ENCODE results near the gene KIRREL3.

Gene KIRREL3

GRCh38 chr11:126510621-126511370 is 489.8 kb downstream of the KIRREL3 start:
- TF ChIP-seq CTCF (IDR thresholded peaks at IDR 0.05; ENCODE audit: low read depth, low read length) (no peak), EZH2phosphoT487 (IDR thresholded peaks at IDR 0.05; ENCODE audit: low read depth) (no peak)
- Histone ChIP-seq H3K27me3 (ENCODE audit: low read depth, low read length) (peaks cover 26% of the 10 kb centered on the region), H3K4me2 (ENCODE audit: low read length) (no peak overlapping the region)

GRCh38 chr11:126507646-126508045 is 492.9 kb downstream of the KIRREL3 start:
- Histone ChIP-seq H3K36me3 (replicated peaks; ENCODE audit: low read depth, low read length) (no peaks in the 10 kb centered on the region), H3K9ac (ENCODE audit: low read length) (no peak overlapping the region), H3K27me3 (ENCODE audit: low read depth, low read length) (peaks cover 23% of the 10 kb centered on the region; the same call in 1 of the 2 replicates), H3K4me3 (ENCODE audit: low read length) (no peak overlapping the region), H3K4me1 (ENCODE audit: low read length) (no peaks in the 10 kb centered on the region), H3K79me2 (ENCODE audit: low read length) (no peaks in the 10 kb centered on the region), H2AFZ (ENCODE audit: low read depth, low read length) (no peak overlapping the region), H3K27ac (ENCODE audit: low read length) (no peak overlapping the region), H3K9me3 (ENCODE audit: insufficient read depth, low read length) (no peaks in the 10 kb centered on the region), H4K20me1 (ENCODE audit: insufficient read depth, low read length) (no peaks in the 10 kb centered on the region), H3K4me2 (ENCODE audit: low read length) (no peak overlapping the region)
- TF ChIP-seq CTCF (IDR thresholded peaks at IDR 0.05; ENCODE audit: low read depth, low read length): no peak
- TF ChIP-seq EZH2phosphoT487 (IDR thresholded peaks at IDR 0.05; ENCODE audit: low read depth): no peak

More at GRCh38 chr11:126510621-126511370, 489.8 kb downstream of the KIRREL3 start:
- Histone ChIP-seq H4K20me1 (ENCODE audit: insufficient read depth, low read length) (no peaks in the 10 kb centered on the region), H3K9ac (ENCODE audit: low read length) (no peak overlapping the region), H3K79me2 (ENCODE audit: low read length) (no peaks in the 10 kb centered on the region), H3K9me3 (ENCODE audit: insufficient read depth, low read length) (no peaks in the 10 kb centered on the region), H3K36me3 (replicated peaks; ENCODE audit: low read depth, low read length) (no peaks in the 10 kb centered on the region), H3K4me3 (ENCODE audit: low read length) (no peak overlapping the region), H2AFZ (ENCODE audit: low read depth, low read length) (no peak overlapping the region), H3K4me1 (ENCODE audit: low read length) (no peaks in the 10 kb centered on the region), H3K27ac (ENCODE audit: low read length) (no peak overlapping the region)

DNA sequence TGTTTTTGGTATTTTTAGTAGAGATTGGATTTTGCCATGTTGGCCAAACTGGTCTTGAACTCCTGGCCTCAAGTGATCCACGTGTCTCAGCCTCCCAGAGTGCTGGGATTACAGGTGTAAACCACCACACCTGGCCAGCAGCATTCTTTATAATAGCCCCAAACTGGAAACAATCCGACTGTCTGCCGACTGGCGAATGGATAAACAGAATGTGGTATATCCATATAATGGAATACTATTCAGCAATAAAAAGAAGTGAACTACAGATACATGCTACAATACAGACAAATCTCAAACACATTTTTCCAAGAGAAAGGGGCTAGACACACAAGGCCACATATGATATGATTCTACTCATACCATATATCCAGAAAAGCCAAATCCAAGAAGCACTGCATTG is 493.8 kb downstream of the KIRREL3 start:
- Histone ChIP-seq H3K4me2 (ENCODE audit: low read length) (no peak overlapping the region), H3K27me3 (ENCODE audit: low read depth, low read length) (peaks cover 27% of the 10 kb centered on the region), H2AFZ (ENCODE audit: low read depth, low read length) (no peak overlapping the region), H3K4me1 (ENCODE audit: low read length) (no peaks in the 10 kb centered on the region), H4K20me1 (ENCODE audit: insufficient read depth, low read length) (no peaks in the 10 kb centered on the region), H3K9ac (ENCODE audit: low read length) (no peak overlapping the region), H3K9me3 (ENCODE audit: insufficient read depth, low read length) (no peaks in the 10 kb centered on the region), H3K4me3 (ENCODE audit: low read length) (no peak overlapping the region), H3K79me2 (ENCODE audit: low read length) (no peaks in the 10 kb centered on the region), H3K36me3 (replicated peaks; ENCODE audit: low read depth, low read length) (no peaks in the 10 kb centered on the region), H3K27ac (ENCODE audit: low read length) (no peak overlapping the region)
- no peak for TF ChIP-seq EZH2phosphoT487 (IDR thresholded peaks at IDR 0.05; ENCODE audit: low read depth)
- no peak for TF ChIP-seq CTCF (IDR thresholded peaks at IDR 0.05; ENCODE audit: low read depth, low read length)

GRCh38 chr11:126502982-126503381 is 497.6 kb downstream of the KIRREL3 start:
- peaks cover 44% of the 10 kb centered on the region for H3K27me3 ChIP-seq (ENCODE audit: low read depth, low read length)

More at GRCh38 chr11:126502982-126503381, 497.6 kb downstream of the KIRREL3 start:
- Histone ChIP-seq H2AFZ (ENCODE audit: low read depth, low read length) (no peak overlapping the region), H3K79me2 (ENCODE audit: low read length) (no peaks in the 10 kb centered on the region), H3K36me3 (replicated peaks; ENCODE audit: low read depth, low read length) (no peaks in the 10 kb centered on the region), H3K9me3 (ENCODE audit: insufficient read depth, low read length) (no peaks in the 10 kb centered on the region), H3K4me1 (ENCODE audit: low read length) (no peaks in the 10 kb centered on the region), H3K9ac (ENCODE audit: low read length) (no peak overlapping the region), H3K4me3 (ENCODE audit: low read length) (no peak overlapping the region), H4K20me1 (ENCODE audit: insufficient read depth, low read length) (no peaks in the 10 kb centered on the region), H3K27ac (ENCODE audit: low read length) (no peak overlapping the region), H3K4me2 (ENCODE audit: low read length) (no peak overlapping the region)
- TF ChIP-seq CTCF (IDR thresholded peaks at IDR 0.05; ENCODE audit: low read depth, low read length) (no peak), EZH2phosphoT487 (IDR thresholded peaks at IDR 0.05; ENCODE audit: low read depth) (no peak)
